COLO668 (cell line): ENCODE results near the gene CMTM2.
"Not testable (repeated sequence)": the region's sequence is repeated elsewhere in the genome, so short reads cannot be mapped to it uniquely, and the experiment has no call there.

ENCODE experiments used
- DNase-seq: peaks from one replicate; lab custom pipeline; 2025; ENCODE audit not compliant: unreplicated experiment; lab: John Stamatoyannopoulos, UW

CMTM2 gene

GRCh38 chr16:66627611-66628378 lies 48.5 kb downstream of the CMTM2 start:
- DNase-seq: not testable (repeated sequence)

DNA sequence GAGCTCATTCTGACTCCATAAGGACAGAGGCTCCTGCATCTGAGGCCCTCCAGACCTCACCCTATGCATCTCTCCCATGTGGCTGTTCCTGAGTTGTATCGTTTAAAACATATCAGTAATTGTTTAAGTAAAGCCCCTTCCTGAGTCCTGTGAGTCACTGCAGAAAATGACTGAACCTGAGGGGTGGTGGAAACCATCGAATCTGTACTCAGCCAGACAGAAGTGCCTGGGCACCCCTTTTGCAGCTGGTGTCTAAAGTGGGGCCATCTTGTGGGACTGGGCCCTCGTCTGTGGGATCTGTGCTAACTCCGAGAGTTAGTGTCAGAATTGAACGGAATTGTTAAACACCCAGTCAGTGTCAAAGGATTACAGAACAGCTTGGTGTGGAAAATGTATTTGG lies 50.6 kb downstream of the CMTM2 start:
- no peak for DNase-seq

DNA sequence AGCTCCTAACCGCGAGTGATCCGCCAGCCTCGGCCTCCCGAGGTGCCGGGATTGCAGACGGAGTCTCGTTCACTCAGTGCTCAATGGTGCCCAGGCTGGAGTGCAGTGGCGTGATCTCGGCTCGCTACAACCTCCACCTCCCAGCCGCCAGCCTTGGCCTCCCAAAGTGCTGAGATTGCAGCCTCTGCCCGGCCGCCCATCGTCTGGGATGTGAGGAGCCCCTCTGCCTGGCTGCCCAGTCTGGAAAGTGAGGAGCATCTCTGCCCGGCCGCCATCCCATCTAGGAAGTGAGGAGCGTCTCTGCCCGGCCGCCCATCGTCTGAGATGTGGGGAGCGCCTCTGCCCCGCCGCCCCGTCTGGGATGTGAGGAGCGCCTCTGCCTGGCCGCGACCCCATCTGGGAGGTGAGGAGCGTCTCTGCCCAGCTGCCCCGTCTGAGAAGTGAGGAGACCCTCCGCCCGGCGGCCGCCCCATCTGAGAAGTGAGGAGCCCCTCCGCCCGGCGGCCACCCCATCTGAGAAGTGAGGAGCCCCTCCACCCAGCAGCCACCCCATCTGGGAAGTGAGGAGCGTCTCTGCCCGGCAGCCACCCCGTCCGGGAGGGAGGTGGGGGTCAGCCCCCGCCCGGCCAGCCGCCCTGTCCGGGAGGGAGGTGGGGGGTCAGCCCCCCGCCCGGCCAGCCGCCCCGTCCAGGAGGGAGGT lies 51.4 kb downstream of the CMTM2 start:
- DNase-seq: not testable (repeated sequence)

DNA sequence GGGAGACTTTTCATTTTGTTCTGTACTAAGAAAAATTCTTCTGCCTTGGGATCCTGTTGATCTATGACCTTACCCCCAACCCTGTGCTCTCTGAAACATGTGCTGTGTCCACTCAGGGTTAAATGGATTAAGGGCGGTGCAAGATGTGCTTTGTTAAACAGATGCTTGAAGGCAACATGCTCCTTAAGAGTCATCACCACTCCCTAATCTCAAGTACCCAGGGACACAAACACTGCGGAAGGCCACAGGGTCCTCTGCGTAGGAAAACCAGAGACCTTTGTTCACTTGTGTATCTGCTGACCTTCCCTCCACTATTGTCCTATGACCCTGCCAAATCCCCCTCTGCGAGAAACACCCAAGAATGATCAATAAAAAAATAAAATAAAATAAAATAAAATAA lies 52.3 kb downstream of the CMTM2 start:
- not testable (repeated sequence) for DNase-seq

GRCh38 chr16:66634527-66635196 lies 55.4 kb downstream of the CMTM2 start:
- DNase-seq: no peak

DNA sequence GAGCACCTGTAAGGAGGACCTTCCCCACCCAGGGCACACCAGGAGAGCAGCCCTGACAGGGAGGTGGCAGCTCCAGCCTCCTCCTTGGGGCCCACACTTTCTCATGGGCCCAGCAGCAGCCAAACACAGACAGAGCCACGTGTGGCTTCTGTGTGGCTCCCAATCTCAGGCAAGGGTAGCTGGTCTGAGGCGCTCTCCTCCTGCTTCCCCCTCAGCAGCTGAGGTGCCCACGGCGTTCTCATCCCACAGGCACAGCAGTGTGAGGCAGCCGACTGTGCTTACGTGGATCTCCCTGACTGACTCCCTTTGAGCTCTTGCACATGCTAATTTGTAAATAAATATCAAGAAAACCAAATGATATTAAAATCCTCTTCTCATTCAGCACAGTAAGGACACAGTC lies 56.1 kb downstream of the CMTM2 start:
- no peak for DNase-seq

GRCh38 chr16:66636199-66636598 lies 56.9 kb downstream of the CMTM2 start:
- DNase-seq: no peak

GRCh38 chr16:66637806-66638205 lies 58.5 kb downstream of the CMTM2 start:
- no peak for DNase-seq
